Right renal cortex interstitium (tissue), 3 donors: ENCODE results near the gene ACADS. TPM values are rescaled to one million over a fixed set of nuclear protein-coding genes. Genes with fewer than 3 reads are reported as not detected.

ENCODE experiments used
- DNase-seq, 3 donors: peaks; one replicate each; pipeline ENCODE4 v3.0.0-alpha.2; 2013; ENCODE audit warnings: low read depth in 3 of 3, low spot score in 2 of 3
- polyA plus RNA-seq, 3 donors: library from polyadenylated mRNA; unstranded; fragments of 120-200 nt; gene quantifications; one replicate each; pipeline ENCODE4 v1.2.1, GENCODE V29; 2013; ENCODE audit not compliant: insufficient read length in 3 of 3

The ACADS gene
- 10 to 100 TPM; 15.8 to 19.9 (median 16.8) TPM for polyA plus RNA-seq

- peak in 2 of 3 donors; percentile 65 to 76 for DNase-seq
Measured at GRCh38 chr12:120725659-120726509, at the start of gene ACADS. ACADS (plus strand) TSS chr12:120725826; CDS start chr12:120725886, 60 bp downstream.

- DNase-seq, result no peak
Measured at GRCh38 chr12:120677765-120678473, 47.7 kb upstream of the ACADS start.

GRCh38 chr12:120678572-120678971, 47.1 kb upstream of the ACADS start:
- no peak for DNase-seq

GRCh38 chr12:120680165-120680738, 45.4 kb upstream of the ACADS start:
- DNase-seq, result no peak

GRCh38 chr12:120684523-120684932, 41.1 kb upstream of the ACADS start:
- no peak for DNase-seq

GRCh38 chr12:120685522-120685921, 40.1 kb upstream of the ACADS start:
- DNase-seq, result no peak

- peak; percentile 93 to 97 (median 94) for DNase-seq
Measured at GRCh38 chr12:120686151-120686689, 39.4 kb upstream of the ACADS start.

- DNase-seq, result peak; percentile 94 to 95 (median 94)
Measured at GRCh38 chr12:120686690-120687577, 38.7 kb upstream of the ACADS start, which contains the start of gene MLEC. MLEC (plus strand) TSS chr12:120687149; CDS start chr12:120687297, 148 bp downstream.

GRCh38 chr12:120687578-120688289, 37.9 kb upstream of the ACADS start:
- no peak for DNase-seq

- DNase-seq, result no peak
Measured at GRCh38 chr12:120688527-120689071, 37.0 kb upstream of the ACADS start.

GRCh38 chr12:120689397-120690082, 36.1 kb upstream of the ACADS start:
- no peak for DNase-seq

GRCh38 chr12:120690083-120690450, 35.6 kb upstream of the ACADS start:
- DNase-seq, result no peak

- DNase-seq, result no peak
Measured at GRCh38 chr12:120690978-120691377, 34.6 kb upstream of the ACADS start.

- no peak for DNase-seq
Measured at GRCh38 chr12:120692524-120693033, 33.0 kb upstream of the ACADS start.

- no peak for DNase-seq
Measured at GRCh38 chr12:120693848-120694247, 31.8 kb upstream of the ACADS start.

GRCh38 chr12:120696626-120697025, 29.0 kb upstream of the ACADS start:
- DNase-seq, result no peak

GRCh38 chr12:120697344-120697743, 28.3 kb upstream of the ACADS start:
- no peak for DNase-seq

- no peak for DNase-seq
Measured at GRCh38 chr12:120698665-120699064, 27.0 kb upstream of the ACADS start.
